ENCODE results near the gene MMRN2. TPM values are rescaled to one million over a fixed set of nuclear protein-coding genes. Genes with fewer than 3 reads are reported as not detected.

MMRN2 gene
- total RNA-seq, 1 experiment from 2014 or later: 0.64 TPM

- ChIA-PET POLR2A (no interaction called here), CTCF (interaction anchor here (0.6 to 1.4 kb wide), 3 partner anchors 9 to 1341 kb away, joined by 3 to 5 read pairs (median 3); no protein-coding TSS in a partner anchor)
- H3K9me3 Mint-ChIP-seq (ENCODE audit: unreplicated experiment): no peaks in the 10 kb centered on the region
- TF ChIP-seq CTCF (IDR thresholded peaks at IDR 0.05; ENCODE audit: insufficient read depth in 1 of 2, low read depth in 1 of 2, low read length in 1 of 2, severe bottlenecking in 1 of 2, unreplicated experiment in 1 of 2): no peak
- Histone ChIP-seq H3K9me3 (no peaks in the 10 kb centered on the region), H3K27me3 (replicated peaks; ENCODE audit: control insufficient read depth, insufficient read depth, low read length) (no peaks in the 10 kb centered on the region), H3K36me3 (ENCODE audit: control insufficient read depth, insufficient read depth, low read length) (no peaks in the 10 kb centered on the region), H3K4me3 (ENCODE audit: low read depth, low read length) (peak overlapping the region; percentile 44; the same call in 1 of the 2 replicates), H3K4me1 (peaks cover 49% of the 10 kb centered on the region)
- no peak for DNase-seq
- no TSS peak for BruUV-seq (replicated peaks)
- peak overlapping the region; percentile 96 for H3K4me3 Mint-ChIP-seq (ENCODE audit: unreplicated experiment)
- H3K36me3 Mint-ChIP-seq (ENCODE audit: insufficient read depth, unreplicated experiment): peaks cover 37% of the 10 kb centered on the region
- H3K4me1 Mint-ChIP-seq (ENCODE audit: low read depth, unreplicated experiment): peaks cover 40% of the 10 kb centered on the region
- no peaks in the 10 kb centered on the region for H3K27me3 Mint-ChIP-seq (ENCODE audit: insufficient read depth, unreplicated experiment)
- no peak overlapping the region for H3K27ac Mint-ChIP-seq (ENCODE audit: unreplicated experiment)
- intact Hi-C loops (cut with micrococcal nuclease; ENCODE audit: unreplicated experiment): loop anchor here (2.0 to 5.0 kb wide), 4 partner anchors 31 to 233 kb away; no protein-coding TSS in a partner anchor
These were observed 12.1 kb upstream of the MMRN2 start for GRCh38 chr10:86969421-86970041.

- no peak for TF ChIP-seq CTCF (IDR thresholded peaks at IDR 0.05; ENCODE audit: insufficient read depth in 1 of 2, low read depth in 1 of 2, low read length in 1 of 2, severe bottlenecking in 1 of 2, unreplicated experiment in 1 of 2)
- H3K27me3 ChIP-seq (replicated peaks; ENCODE audit: control insufficient read depth, insufficient read depth, low read length): no peaks in the 10 kb centered on the region
- H3K36me3 ChIP-seq (ENCODE audit: control insufficient read depth, insufficient read depth, low read length): no peaks in the 10 kb centered on the region
- Mint-ChIP-seq H3K36me3 (ENCODE audit: insufficient read depth, unreplicated experiment) (peaks cover 33% of the 10 kb centered on the region), H3K27me3 (ENCODE audit: insufficient read depth, unreplicated experiment) (no peaks in the 10 kb centered on the region), H3K4me3 (ENCODE audit: unreplicated experiment) (peak overlapping the region; percentile 96), H3K27ac (ENCODE audit: unreplicated experiment) (no peak overlapping the region), H3K4me1 (ENCODE audit: low read depth, unreplicated experiment) (peaks cover 35% of the 10 kb centered on the region), H3K9me3 (ENCODE audit: unreplicated experiment) (no peaks in the 10 kb centered on the region)
- H3K4me1 ChIP-seq: peaks cover 43% of the 10 kb centered on the region
- BruUV-seq (replicated peaks): no TSS peak
- no peak for DNase-seq
- H3K4me3 ChIP-seq (ENCODE audit: low read depth, low read length): no peak overlapping the region
- H3K9me3 ChIP-seq: no peaks in the 10 kb centered on the region
- intact Hi-C loops (cut with micrococcal nuclease; ENCODE audit: unreplicated experiment): no loop called here
- ChIA-PET CTCF (interaction anchor here (1.4 kb wide), 1 partner anchor 9 kb away, joined by 3 read pairs; no protein-coding TSS in a partner anchor), POLR2A (no interaction called here)
These were observed 11.6 kb upstream of the MMRN2 start for GRCh38 chr10:86968994-86969355.

- Histone ChIP-seq H3K9me3 (no peaks in the 10 kb centered on the region), H3K4me1 (peaks cover 38% of the 10 kb centered on the region), H3K36me3 (ENCODE audit: control insufficient read depth, insufficient read depth, low read length) (no peaks in the 10 kb centered on the region), H3K4me3 (ENCODE audit: low read depth, low read length) (no peak within 1 kb of the TSS), H3K27me3 (replicated peaks; ENCODE audit: control insufficient read depth, insufficient read depth, low read length) (no peaks in the 10 kb centered on the region)
- H3K4me1 Mint-ChIP-seq (ENCODE audit: low read depth, unreplicated experiment): peaks cover 34% of the 10 kb centered on the region
- H3K36me3 Mint-ChIP-seq (ENCODE audit: insufficient read depth, unreplicated experiment): peaks cover 33% of the 10 kb centered on the region
- H3K9me3 Mint-ChIP-seq (ENCODE audit: unreplicated experiment): no peaks in the 10 kb centered on the region
- H3K4me3 Mint-ChIP-seq (ENCODE audit: unreplicated experiment): peak within 1 kb of the TSS; percentile 96
- H3K27ac Mint-ChIP-seq (ENCODE audit: unreplicated experiment): peak within 1 kb of the TSS; percentile 55
- ChIA-PET CTCF (no interaction called here), POLR2A (no interaction called here)
- DNase-seq: peak in 1 of 2 experiments; percentile 31
- intact Hi-C loops (cut with micrococcal nuclease; ENCODE audit: unreplicated experiment): no loop called here
- no peak for TF ChIP-seq CTCF (IDR thresholded peaks at IDR 0.05; ENCODE audit: insufficient read depth in 1 of 2, low read depth in 1 of 2, low read length in 1 of 2, severe bottlenecking in 1 of 2, unreplicated experiment in 1 of 2)
- no peaks in the 10 kb centered on the region for H3K27me3 Mint-ChIP-seq (ENCODE audit: insufficient read depth, unreplicated experiment)
- BruUV-seq (replicated peaks): no TSS peak
These were observed 11.0 kb upstream of the MMRN2 start, which contains the start of gene ADIRF for GRCh38 chr10:86968271-86968993. Gene ADIRF (plus strand): TSS chr10:86968482. CDS start chr10:86968545, 63 bp downstream.
